HG03135 (cell line): Measurements from ENCODE around the gene CDKN3.
A peak's percentile ranks its signal among the peaks of the same experiment; 100 is the strongest.

Experiments used
- ATAC-seq: cut with Tn5 transposase; IDR thresholded peaks from one replicate; pipeline ENCODE4 v1.9.1; 2021; ENCODE audit warnings: mild to moderate bottlenecking, moderate library complexity; ENCODE audit not compliant: unreplicated experiment

The CDKN3 gene

GRCh38 chr14:54396493-54397335 is at the start of gene CDKN3:
Gene CDKN3, plus strand, starts transcription at chr14:54397007. Its CDS starts 62 bp downstream, at chr14:54397069.
- ATAC-seq: peak; percentile 98

- no peak for ATAC-seq
These were observed 49.8 kb upstream of the CDKN3 start for GRCh38 chr14:54347044-54347443.

GRCh38 chr14:54348001-54348611 is 48.7 kb upstream of the CDKN3 start:
- ATAC-seq: no peak

GRCh38 chr14:54348923-54349620 is 47.7 kb upstream of the CDKN3 start:
- no peak for ATAC-seq

- ATAC-seq: no peak
These were observed 47.1 kb upstream of the CDKN3 start for GRCh38 chr14:54349713-54350112.

- ATAC-seq: no peak
These were observed 46.6 kb upstream of the CDKN3 start for GRCh38 chr14:54350203-54350602.

- no peak for ATAC-seq
These were observed 43.5 kb upstream of the CDKN3 start for GRCh38 chr14:54353266-54353665.

GRCh38 chr14:54353694-54354093 is 43.1 kb upstream of the CDKN3 start:
- ATAC-seq: no peak

- no peak for ATAC-seq
These were observed 42.7 kb upstream of the CDKN3 start for GRCh38 chr14:54354096-54354495.

GRCh38 chr14:54354968-54355641 is 41.7 kb upstream of the CDKN3 start:
- ATAC-seq: no peak

- ATAC-seq: no peak
These were observed 41.1 kb upstream of the CDKN3 start for GRCh38 chr14:54355698-54356097.

GRCh38 chr14:54356172-54356571 is 40.6 kb upstream of the CDKN3 start:
- no peak for ATAC-seq

GRCh38 chr14:54360667-54361066 is 36.1 kb upstream of the CDKN3 start:
- ATAC-seq: no peak

GRCh38 chr14:54362089-54362504 is 34.7 kb upstream of the CDKN3 start:
- ATAC-seq: no peak

GRCh38 chr14:54362759-54363437 is 33.9 kb upstream of the CDKN3 start:
- no peak for ATAC-seq

- no peak for ATAC-seq
These were observed 32.0 kb upstream of the CDKN3 start for GRCh38 chr14:54364555-54365415.

GRCh38 chr14:54366736-54367735 is 29.8 kb upstream of the CDKN3 start:
- ATAC-seq: peak; percentile 74

GRCh38 chr14:54368291-54368690 is 28.5 kb upstream of the CDKN3 start:
- ATAC-seq: no peak
